HG03575 (cell line): Measurements from ENCODE around the gene XAF1.
"Not testable (repeated sequence)": the region's sequence is repeated elsewhere in the genome, so short reads cannot be mapped to it uniquely, and the experiment has no call there.

Source experiments
- ATAC-seq: cut with Tn5 transposase; IDR thresholded peaks from one replicate; pipeline ENCODE4 v1.9.1; 2021; ENCODE audit not compliant: unreplicated experiment, insufficient number of reproducible peaks, low FRiP score; ENCODE audit errors: extremely low read depth

Gene XAF1, protein sequence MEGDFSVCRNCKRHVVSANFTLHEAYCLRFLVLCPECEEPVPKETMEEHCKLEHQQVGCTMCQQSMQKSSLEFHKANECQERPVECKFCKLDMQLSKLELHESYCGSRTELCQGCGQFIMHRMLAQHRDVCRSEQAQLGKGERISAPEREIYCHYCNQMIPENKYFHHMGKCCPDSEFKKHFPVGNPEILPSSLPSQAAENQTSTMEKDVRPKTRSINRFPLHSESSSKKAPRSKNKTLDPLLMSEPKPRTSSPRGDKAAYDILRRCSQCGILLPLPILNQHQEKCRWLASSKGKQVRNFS

DNA sequence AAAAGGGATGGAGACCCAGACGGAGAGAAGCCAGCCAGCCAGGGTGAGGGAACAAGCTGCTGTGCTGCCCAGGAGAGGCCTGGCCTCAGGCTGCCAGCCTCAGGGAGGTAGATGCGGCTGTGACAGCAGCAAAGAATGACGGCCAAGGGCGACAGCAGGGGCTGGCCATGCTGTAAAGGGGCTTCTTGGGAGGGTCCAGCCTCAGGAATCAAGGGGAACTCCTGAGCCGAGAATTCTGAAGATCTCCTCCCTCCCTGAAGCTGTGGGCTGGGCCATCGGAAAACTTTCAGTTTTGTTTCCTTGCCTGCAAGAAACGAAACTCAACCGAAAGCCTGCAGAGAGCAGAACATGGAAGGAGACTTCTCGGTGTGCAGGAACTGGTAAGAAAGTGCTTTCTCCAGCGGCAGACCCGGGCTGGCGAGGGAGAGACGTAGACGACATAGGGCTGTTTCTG, at the start of gene XAF1:
TSS of gene XAF1 (plus strand) at position 316 of the 454 bp plus-strand sequence. CDS start at position 349, 33 bp downstream.
- ATAC-seq, result no peak

DNA sequence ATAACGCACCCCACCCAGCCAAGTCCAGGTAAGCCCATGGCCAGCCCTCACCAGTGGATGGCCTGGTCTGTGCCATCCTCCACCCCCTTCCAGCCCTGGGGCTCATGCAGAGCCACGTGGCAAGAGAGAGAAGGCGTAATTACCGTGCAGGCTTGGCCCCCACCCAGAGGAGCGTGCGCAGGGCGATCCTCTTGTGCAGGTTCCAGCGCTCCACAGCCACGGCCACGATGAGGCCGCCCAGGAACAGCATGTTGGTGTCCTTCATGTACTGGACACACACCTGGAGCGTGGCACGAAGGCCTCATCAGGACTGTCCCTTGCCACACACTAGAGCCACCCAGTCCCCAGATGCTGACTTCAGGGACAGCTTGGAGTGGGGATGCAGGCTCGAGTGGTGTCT, 49.3 kb upstream of the XAF1 start:
- no peak for ATAC-seq

DNA sequence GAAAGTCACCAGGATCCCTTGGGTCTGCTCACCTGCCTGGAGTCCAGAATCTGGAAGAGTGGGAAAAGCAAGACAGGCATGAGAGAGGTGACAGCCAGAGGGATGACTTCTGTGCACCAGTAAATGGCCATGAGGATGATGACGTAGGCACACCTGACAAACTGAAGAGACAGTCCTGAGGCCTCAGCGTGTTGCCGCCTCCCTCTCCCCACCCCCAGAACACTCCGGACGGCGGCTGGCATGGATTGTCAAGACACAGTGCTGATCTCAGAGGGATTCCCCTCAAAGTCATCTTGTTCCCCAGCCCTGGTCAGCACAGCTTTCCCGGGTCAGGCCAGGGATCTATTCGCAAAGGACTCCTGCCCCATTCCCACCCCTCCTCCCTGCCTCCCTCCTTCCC, 48.9 kb upstream of the XAF1 start:
- no peak for ATAC-seq

DNA sequence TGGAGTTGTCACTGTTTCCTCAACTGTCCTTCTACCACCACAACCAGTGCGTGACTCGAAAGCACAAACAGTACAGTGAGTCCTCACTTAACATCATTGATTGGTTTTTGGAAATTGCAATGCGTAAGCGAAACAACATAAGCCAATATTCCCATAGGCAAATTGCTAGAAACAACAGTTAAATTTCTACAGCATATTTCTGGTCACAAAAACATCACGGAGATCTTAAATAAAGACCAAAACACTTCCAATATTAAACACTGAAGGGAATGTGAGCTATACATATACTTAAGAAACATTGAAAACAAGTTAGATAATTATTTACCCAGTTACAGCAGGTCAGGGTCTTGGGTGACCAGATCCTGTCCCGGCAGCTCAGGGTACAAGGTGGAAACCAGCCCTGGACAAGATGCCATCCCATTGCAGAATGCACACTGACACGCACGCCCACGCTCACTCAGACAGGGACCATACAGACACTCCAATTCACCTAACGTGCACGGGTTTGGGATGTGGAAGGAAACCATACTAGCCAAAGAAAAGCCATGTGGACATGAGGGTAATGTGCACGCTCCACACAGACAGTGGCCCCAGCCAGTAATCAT, 47.4 kb upstream of the XAF1 start:
- no peak for ATAC-seq

DNA sequence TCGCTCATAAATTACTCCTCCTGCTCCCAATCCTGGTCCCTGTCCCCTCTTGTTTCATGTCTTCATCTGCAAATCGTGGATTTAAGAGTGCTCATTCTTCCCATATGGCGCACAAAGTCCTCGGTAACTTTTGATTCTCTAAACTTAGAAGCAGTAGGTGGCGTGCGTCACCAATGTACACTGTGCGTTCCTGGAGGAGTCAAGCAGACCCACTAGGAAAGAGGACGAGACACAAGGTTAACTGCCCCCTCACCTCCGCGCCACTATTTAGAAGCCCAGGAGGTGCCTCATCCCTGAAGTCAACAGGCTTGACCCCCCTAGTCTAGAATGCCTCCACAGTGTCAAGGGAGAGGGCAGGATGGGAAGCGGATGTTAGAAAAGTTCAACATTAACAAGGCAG, 45.5 kb upstream of the XAF1 start:
- ATAC-seq, result no peak

DNA sequence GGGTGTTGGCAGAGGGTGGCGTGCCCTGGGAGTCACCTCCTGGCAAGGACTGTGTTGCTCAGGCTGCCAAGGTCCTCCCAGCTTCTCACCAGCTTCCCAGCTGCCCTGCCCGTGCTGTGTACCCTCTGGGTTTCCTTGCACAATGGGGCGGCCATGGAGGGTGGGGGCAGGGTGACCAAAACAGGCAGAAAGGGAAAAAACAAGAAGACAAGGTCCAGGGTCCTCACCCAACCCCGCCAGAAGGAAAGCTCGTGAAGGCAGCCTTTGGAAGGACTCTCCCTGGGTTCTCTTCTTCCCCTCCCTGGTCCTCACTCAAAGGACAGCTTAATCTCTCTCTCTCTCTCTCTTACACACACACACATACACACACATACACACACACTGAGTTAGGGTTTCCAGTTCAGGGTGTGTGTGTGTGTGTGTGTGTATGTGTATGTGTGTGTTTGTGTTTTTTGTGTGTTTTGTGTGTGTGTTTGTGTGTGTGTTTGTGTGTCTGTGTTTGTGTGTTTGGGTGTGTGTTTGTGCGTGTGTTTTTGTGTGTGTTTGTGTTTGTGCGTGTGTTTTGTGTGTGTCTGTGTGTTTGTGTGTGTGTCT, 44.7 kb upstream of the XAF1 start:
- no peak for ATAC-seq

DNA sequence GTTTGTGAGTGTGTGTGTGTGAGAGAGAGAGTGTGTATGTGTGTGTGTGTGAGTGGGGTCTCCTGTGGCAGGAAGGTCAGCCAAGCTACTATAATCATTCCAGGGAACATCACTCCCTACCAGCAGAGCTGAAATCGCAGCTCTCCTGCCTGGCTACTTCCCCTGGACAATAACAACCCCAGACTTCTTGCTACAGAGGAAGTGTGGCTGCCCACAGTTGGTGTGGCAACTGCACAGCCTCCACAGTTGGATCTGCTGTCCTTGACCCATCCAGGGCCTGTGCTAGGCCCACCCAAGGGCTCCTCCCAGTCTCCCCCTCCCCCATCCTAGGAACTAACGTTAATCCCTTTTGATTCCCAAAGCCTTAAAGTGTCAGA, 44.2 kb upstream of the XAF1 start:
- no peak for ATAC-seq

DNA sequence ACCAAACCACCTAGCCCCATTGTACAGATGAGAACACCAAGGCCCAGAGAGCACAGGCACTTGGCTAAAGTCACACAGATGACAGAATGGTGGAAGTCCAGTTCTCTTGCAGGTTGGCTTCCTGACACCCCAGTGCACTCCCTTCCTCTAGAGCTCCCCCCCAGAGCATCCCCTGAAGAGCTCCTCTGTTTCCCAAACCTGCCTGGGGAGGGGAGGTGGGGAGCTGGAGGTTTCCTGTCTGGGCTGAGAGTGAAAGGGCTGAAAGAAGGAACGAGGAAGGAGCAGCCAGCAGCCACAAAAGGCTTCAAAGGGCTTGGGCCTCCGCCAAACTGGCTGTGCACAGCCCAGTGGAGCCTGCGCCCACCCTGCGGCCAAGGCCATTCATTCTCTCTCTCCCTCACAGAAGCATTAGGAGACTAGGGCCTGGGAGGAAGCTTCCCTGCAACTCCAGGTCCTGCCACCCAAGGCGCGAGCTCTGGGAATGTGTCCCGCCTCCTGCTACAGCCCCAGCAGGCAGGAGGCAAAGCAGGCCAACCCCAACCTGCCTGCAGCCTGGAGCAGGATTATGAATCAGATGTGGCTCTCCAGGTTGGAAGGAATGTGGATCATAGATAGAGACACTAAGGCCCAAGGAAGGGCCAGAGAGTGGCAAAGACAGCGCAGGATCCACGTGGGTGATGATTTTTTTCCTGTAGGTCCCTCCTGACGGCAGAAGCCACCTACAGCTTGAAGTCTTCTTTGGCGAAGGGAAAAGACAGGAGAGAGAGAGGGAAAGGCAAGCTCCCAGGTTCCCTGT, 43.6 kb upstream of the XAF1 start:
- no peak for ATAC-seq

DNA sequence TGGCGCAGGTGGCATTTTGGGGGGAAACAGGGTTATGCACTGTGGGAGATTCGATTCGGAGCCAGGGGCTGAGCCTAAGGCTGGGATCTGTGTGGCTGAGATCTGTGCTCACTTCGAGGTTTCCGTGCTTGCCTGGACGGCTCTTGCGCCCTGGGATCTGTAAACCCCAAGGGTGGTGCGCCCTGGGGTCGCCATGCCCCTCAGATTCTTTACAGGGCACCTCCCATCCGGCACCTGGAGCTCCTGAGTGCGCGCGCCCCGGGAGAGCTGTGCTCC, 43.1 kb upstream of the XAF1 start:
- no peak for ATAC-seq

DNA sequence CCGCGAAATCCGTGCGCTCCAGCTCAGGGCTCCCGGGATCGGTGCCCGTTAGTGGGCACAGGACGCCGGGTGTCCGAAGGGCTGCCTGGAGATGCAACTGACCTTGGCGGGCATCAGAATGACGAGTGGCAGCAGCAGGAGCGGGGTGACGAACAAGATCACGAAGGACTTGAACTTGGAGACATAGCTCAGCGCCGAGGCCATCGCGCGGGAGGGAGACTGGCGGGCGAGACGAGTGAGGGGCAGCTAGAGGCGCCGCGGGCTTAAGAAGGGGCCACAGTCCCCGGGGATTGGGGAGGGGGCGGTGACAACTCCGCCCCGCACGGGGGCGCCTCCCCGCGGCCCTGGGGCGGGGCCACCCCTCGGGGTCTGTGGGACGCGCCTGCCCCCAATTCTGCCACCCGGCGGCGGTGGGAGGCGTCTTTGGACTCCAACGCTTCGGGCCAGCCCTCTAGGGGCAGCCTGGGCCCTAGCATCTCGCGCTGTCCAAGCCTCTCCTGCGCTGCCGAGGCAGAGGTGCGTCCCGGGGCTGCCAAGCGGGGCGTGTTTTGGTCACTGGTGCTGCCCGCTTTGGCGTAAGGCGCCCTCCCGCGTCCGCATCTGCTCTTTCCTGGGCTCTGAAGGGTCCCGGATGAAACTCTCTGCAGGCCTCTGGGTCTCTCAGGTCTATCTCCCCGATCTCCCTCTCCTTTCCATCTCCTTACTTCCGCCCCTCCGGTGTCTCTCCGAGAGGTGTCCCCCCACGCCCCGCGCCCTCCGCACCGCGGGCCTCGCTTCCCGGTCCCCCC, 42.5 kb upstream of the XAF1 start, which contains the start of gene SLC13A5:
TSS of gene SLC13A5 (minus strand) at position 240 of the 788 bp plus-strand sequence. CDS start at position 204, 36 bp downstream.
- ATAC-seq, result no peak

DNA sequence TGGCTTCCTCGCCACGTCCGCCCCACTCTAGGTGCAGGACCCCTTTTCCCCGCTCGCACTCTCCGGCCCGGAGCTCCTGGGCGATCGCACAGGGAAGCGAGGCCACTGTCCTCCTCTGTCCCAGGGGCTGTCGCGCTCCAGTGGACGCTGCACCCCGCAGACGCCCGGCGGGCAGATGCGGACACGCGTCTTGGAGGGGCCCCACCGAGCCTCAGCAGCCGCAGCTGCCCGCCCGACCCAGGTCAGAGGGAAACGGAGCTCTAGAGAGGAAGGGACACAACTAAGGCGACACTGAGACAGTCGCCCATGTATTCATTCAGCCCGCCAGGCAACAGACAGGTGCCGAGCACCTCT, 42.0 kb upstream of the XAF1 start:
- ATAC-seq, result no peak

DNA sequence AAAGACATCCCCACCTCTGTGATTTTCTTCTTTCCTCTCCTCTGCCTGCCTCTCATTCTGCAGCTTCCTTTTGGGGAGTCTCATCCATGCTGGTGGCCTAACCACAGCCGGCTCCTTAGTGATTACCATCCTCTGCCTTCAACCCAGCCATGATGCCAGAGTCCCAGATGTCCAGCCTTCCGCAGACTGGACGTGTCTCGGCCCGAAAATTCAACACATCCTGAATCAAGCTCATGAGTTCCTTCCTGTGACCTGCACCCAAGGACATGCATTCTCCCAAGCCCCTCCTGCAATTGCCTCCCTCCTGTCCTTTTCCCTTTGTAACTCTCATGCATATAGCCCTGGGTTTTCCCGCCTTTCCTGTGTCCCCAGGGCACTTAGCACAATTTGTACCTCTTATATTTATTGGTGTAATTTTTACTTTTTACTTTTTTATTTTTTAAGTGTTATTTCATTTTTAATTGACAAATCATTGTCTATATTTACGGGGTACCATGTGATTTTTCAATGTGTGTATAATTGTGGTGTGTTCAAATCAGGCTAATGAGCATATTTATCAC, 41.5 kb upstream of the XAF1 start:
- ATAC-seq, result no peak

DNA sequence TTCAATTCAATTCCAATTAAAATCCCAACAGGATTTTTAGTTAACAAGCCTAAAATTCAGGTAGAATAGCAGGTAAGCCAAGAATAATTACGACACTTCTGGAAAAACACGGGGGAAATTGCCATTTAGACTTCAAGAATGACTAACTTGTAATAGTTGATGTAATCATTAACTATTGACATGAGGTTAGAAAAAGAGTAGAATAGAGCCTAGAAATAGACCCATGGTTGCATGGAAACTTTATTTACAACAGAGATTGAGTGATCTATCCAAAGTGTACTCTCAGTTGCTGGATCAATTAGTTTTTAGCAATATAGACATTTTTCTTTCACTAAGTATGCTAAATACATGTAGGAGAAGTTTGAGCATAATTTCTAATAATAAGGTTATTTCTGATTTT, 39.1 kb upstream of the XAF1 start:
- no peak for ATAC-seq

DNA sequence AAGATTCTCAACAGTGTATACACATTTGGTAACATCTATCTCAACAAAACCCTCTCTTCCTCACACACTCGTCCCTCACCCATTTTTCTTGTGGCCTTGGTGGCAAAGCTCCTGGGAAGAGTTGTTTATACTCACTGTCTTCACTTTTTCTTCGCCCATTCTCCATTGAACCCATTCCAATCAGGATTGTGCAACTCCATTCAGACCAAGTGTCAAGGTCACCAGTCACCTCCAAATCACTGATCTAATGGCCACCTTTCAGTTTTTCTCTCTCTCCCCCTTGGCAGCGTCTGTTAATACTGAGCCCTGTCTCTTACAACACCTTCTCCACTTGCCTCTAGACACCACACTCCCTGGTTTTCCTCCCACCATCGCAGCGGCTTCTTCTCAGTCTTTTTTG, 34.1 kb upstream of the XAF1 start:
- no peak for ATAC-seq

DNA sequence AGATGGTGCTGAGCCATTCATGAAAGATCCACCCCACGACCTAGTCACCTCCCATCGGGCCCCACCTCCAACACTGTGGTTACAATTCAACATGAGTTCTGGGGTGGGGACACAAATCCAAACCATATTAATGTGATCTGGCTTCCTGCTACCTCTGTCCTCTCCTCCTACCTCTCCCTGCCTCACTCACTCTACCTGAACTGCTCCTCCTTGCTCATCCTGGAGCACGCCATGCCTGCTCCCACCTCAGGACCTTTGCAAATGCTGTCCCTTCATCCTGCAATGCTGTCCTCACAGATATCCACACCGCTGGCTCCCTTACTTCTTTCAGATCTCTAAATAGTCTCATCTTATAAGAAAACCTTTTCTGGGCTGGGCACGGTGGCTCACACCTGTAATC, 31.8 kb upstream of the XAF1 start:
- ATAC-seq, result no peak

DNA sequence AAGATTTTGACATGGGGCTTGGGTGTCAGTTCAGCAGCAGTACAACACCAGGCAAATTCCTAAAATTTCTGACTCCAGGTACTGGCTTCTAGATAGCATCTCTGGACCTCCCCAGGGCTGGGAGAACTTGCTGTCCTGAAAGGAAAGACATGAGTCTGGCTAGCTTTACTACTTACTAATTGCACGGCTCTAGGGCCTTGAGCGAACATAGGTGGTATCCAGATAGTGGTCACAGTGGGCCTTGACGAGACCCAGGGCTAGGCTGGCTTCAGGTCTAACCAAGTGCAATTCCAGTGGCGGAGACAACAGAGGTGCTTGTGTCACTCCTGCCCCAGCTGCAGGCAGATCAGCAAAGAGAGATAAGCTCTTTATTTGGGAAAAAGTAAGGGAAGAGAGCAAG, 26.3 kb upstream of the XAF1 start:
- ATAC-seq, result no peak

DNA sequence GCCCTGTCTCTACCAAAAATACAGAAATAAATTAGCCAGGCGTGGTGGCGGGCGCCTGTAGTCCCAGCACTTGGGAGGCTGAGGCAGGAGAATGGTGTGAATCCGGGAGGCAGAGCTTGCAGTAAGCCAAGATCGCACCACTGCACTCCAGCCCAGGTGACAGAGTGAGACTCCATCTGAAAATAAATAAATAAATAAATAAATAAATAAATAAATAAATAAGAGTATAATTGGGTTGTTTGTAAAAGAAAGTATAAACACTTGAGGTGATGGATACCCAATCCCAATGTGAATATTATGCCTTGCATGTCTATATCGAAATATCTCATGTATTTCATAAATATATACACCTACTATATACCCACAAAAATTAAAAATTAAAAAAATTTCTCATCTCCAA, 9.2 kb upstream of the XAF1 start:
- not testable (repeated sequence) for ATAC-seq

DNA sequence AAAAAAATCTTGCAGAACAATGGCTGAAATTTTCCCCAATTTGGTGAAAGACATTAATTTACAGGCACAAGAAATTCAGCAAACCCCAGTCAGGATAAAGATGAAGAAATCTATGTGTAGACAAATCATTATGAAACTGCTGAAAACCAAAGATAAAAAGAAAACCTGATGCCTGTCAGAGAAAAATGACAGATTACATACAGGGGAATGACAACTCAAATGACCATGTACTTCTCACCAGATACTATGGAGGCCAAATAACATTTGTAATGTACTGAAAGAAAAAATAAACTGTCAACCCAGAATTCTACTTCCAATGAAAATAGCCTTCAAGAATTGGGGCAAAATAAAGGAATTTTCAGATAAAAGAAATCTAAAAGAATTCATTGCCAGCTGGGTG, 7.2 kb upstream of the XAF1 start:
- no peak for ATAC-seq

DNA sequence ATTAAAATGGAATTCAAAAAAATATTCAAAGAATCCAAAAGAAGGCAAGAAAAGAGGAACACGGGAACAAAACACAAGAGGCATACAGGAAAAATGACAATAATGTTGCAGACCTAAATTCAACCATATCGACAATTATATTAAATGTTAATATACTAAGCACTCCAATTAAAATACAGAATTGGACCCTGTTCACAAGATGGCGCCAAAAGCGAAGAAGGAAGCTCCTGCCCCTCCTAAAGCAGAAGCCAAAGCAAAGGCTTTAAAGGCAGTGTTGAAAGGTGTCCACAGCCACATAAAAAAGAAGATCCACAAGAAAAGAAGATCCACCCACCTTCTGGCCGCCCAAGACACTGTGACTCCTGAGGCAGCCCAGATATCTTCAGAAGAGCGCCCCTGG, 6.3 kb upstream of the XAF1 start:
- no peak for ATAC-seq
